ENCODE measurements around the gene LARP4B.

LARP4B gene

DNA sequence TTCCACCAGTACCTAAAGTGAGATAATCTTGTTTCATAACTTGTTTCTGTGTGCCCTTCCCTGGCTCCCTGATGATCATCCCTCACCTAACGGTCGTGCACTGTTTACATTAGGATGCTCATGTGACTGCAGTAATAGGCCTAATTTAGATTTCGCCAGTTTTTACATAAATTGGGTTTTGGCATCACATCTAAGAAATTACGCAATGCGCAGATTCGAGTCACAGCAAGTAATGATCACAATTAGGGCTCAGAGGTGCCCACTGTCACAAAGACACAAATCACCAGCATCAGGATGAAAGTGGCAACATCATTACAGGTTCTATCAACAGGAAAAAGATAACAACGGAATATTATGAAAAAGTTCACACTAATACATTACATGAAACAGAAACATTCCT, 94.7 kb downstream of the LARP4B start:
- DNase-seq (ENCODE audit: low read depth in 1 of 2, low spot score in 1 of 2), result no peak

DNA sequence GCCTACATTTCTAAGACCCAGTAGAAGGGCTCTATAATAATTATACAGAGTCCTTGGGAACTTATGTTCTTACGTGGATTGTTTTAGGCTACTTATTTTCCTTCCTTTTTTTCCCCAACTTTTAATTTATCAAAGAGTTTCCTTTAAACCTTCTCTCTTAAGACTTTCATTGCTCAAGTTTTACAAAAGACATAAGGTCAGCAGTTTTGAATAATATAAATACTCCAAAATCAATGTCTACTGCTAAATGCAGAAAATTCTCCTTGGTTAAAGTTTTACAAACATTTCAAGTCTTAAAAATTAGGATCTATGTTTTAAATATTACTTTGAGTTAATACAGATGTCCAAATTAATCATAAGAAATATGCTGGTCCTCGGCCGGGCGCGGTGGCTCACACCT, 97.0 kb downstream of the LARP4B start:
- DNase-seq (ENCODE audit: low read depth in 1 of 2, low spot score in 1 of 2), result no peak

DNA sequence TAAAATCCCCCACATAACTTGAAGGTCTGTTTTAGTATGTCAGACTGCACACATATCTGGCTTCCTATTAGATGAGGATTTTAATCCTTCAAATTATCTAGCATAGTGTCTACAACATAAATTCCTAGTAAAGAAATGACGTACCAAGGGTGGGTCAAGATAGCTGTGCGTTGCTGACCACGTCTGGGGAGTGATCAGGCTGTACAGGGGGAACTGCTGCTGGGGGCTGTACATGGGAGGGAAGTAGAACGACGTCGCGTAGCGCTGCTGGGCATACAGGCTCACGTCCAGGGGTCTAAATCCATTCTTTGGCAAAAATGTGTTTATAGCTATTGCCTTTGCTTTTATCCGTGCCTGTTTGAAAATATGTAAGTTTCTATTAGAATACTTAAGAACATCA, 102.3 kb downstream of the LARP4B start:
- no peak for DNase-seq (ENCODE audit: low read depth in 1 of 2, low spot score in 1 of 2)

DNA sequence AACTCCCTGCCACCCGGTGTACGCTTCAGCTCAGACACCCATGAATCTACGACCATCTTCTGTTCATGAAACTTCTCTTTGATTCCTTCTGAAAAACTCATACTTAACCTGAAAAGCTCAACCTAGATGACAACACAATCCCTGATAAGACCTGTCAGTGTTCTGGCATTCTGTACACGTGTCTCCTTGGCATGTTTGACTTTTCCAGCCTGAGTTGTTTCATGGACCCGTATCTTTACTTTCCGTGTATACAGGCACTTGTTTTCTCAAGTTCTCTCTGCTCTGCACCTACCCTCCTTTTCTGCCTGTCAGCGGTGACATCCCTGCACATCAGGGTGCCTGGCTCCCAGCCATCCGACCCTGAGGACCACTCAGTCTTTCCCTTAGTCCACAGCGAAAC, 103.3 kb downstream of the LARP4B start:
- no peak for DNase-seq (ENCODE audit: low read depth in 1 of 2, low spot score in 1 of 2)

DNA sequence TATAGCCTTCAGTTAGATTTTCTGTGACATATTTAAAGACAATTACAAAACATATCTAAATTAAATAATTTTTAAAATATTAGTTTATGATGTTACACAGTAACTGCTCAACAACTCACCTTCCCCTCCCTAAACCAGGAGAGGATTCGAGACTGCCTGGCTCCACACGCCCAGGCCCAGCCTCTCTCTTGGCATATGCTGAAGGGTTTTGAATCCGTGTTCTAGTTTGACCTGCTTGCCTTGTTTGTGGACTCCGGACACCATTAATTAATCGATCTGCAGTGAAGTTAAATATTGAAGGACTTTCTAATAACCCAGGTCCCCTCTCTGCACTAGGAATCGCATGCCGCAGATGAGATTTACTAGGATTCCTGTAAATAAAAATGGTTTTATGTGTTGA, 106.6 kb downstream of the LARP4B start:
- no peak for DNase-seq (ENCODE audit: low read depth in 1 of 2, low spot score in 1 of 2)

DNA sequence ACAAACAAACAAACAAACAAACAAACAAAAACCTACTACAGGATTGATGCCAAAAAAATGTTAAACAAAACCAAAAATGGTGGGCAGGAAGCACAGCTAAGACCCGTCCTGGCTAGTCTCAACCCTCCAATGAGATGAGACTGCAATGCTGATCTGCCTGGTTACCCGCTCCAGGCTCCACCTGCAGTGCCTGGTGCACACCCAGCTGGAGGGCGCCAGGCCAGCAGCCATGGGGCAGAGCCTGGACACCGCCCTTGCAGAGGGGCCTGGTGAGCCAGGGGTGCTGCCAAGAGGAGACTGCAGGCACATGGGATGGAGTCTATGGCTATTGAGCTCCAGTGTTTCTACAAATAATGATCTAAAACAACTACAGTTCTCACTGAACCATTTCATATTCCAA, 107.0 kb downstream of the LARP4B start:
- no peak for DNase-seq (ENCODE audit: low read depth in 1 of 2, low spot score in 1 of 2)

DNA sequence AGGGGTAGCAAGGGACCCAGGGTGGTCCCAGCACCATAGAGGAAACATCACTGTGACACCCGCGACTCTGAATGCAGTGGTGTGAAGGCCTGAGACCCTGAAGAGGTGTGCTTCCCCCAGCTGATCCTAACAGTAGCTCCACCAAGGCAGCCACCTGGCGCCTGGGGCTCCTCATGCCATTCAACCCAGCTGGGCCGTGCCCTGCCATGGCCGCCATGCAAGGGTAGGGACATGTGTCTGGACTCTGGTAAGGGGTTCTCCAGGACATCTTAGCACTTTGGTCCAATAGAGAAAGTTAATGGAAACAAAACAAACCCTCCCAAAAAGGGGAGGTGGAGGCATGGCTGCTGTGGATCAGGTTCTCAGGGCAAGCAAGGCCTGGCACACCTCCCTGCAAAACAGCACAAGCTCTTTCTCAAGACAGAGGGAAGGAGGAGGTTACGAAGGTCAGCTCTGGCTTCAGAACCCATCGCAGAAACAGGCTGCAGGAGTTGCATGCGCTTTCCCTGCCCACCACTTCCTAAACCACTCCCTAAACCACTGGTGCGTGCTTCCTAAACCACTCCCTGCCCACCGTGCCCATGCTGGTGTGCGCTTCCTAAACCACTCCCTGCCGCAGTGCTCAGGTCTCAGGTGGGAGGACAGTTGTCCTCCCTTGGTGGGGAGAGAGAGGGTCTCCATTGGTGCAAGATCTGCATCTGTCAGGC, 108.7 kb downstream of the LARP4B start:
- no peak for DNase-seq (ENCODE audit: low read depth in 1 of 2, low spot score in 1 of 2)

DNA sequence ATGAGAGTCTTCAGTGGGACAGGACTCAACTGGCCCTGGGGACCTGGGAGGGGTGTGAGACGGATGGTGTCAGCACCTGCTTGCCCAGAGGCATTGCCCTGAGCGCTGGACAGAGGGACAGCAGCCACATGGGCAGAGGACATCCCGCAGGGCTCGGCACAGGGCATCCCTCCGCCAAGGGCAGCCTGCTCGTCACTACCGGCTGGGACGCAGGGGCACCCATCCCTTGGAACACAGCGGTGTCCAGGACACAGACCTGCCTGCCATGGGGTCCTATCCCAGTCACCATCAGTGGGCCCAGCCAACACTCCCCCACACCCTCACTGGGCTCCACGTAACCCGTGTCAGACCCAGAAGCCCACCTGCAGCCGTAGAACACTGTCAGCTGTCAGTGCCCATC, 109.3 kb downstream of the LARP4B start:
- DNase-seq (ENCODE audit: low read depth in 1 of 2, low spot score in 1 of 2), result no peak

DNA sequence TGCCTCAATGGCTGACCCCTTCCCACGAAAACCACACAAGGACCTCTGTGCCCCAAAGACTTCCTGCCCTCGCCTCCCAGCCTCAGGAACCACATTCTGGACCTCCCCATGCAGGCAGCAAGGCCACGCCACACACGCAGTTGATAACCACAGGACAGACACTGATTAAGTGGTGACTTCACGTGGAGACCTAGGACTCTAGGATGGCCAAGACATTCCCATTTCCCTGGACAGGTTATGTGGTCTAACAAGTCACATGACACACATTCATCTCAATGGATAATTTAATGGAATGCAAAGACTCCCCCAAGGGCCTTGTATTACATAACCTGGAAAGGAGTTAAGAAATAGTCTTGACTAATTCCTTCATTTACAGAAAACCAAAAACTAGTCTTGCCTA, 110.2 kb downstream of the LARP4B start:
- no peak for DNase-seq (ENCODE audit: low read depth in 1 of 2, low spot score in 1 of 2)

DNA sequence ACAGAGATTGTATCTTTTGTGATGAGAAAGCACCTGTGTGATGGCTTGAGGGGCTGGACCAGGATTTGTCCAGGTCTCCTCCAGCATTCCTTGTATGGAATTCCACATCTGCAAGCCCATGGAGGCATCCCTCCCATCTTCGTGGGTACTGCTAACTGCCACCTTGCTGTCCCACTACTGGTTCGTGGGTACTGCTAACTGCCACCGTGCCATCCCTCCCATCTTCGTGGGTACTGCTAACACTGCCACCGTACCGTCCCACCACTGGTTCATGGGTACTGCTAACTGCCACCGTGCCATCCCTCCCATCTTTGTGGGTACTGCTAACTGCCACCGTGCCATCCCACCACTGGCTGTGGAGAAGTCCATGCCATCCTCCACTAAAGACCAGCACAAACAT, 111.7 kb downstream of the LARP4B start:
- DNase-seq (ENCODE audit: low read depth in 1 of 2, low spot score in 1 of 2), result no peak

DNA sequence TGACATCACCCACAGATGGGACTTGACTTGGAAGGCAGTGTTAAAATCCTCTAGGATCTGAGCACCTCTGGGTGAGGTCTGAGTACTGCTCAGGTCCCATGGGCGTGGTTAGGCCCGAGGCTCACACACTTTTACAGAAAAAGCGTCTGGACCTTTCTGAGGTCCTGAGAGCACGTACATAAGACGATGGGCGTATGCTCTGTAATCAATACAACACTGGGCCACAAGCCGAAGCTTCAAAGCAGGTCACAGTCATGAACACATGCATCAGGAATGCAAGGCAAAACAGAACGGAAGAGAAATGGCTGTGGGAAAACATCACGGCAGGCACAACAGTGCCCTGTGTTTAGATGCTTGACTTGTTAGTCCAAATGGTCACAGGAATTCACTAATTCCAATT, 112.2 kb downstream of the LARP4B start:
- no peak for DNase-seq (ENCODE audit: low read depth in 1 of 2, low spot score in 1 of 2)

DNA sequence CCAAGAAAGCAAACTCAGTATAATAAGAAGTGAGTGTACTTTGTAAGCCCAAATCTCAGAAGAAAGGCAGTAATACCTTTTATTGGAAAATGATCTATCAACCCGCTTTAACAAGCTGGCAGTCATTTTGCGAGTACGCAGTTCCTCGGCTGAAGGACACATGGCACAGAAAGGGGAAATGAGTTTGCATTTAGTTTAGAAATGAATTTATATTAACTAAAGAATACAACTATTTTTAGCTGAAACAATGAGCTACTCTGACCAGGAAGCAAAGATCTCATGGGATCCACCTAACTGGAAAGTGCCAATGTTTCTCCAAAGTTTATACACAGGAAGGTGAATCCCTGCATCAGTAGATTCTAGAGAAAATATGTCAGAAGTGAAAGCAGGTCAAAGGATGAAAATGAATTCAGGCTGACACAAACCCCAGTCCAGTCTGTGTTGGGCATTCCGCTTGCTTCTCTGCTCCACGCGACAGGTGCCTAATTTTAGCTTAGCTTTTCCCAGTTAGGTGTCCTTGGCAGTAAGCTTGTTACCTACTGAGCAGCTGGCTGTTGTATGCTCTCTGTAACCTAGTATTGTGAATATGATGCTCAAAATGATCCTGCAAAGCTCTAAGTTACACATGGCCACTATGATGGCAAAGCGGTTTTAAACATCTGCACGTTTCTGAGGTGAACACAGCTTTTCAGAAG, 112.8 kb downstream of the LARP4B start:
- DNase-seq (ENCODE audit: low read depth in 1 of 2, low spot score in 1 of 2), result no peak

DNA sequence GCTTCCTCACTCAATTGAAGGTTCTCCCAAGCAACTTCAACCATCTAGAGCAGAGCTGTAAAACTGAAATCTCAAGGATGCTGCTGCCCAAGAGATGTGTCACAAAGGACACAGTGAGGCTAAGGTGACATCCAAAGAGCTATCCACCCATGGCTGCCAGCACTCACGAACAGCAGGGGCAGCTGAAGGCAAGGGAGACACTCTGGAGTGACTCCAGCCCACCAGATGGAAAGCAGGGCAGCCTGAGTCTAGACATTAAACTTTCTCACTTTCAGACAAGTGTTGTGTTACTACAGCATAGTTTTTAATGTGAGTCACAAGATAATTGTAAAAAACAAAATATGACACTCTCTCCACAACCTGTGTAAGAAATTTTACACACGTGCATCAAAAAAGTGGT, 113.5 kb downstream of the LARP4B start:
- no peak for DNase-seq (ENCODE audit: low read depth in 1 of 2, low spot score in 1 of 2)

DNA sequence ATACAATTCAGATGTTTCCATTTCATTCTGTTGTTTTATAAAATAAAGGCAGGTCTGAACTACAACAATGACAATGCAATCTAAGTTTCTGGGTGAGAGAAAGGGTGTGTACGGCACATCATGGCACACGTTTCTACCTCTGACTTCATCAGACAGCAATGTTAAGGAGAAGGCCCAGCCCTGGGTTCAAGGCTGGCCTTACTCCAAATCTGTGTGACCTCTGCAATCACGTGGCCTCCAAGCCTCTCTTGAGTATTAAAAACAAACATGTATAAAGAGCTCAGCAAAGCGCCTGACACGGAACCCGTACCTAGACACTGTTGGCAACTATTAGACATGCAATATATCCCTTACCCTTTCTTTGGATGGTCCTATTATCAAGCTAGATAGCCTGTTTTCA, 114.1 kb downstream of the LARP4B start:
- no peak for DNase-seq (ENCODE audit: low read depth in 1 of 2, low spot score in 1 of 2)

DNA sequence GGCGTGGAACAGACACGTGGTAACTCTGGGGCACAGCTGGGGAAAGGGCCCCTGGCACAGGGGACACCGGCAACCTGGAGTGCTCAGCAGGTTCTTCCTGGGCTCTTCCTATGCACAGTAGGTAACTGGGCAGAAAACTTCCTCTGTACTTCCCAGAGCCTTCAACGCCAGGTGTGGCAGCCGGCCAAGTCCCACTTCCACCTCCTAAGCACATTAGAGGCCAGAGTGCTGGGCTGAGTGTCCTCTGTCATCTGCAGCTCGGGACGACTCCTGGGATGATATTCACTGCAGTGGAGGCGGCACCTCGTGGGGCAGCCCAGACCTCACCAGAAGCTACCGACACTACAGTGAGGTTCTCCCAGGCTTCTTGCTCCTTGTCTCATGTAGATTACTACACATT, 114.5 kb downstream of the LARP4B start:
- no peak for DNase-seq (ENCODE audit: low read depth in 1 of 2, low spot score in 1 of 2)

DNA sequence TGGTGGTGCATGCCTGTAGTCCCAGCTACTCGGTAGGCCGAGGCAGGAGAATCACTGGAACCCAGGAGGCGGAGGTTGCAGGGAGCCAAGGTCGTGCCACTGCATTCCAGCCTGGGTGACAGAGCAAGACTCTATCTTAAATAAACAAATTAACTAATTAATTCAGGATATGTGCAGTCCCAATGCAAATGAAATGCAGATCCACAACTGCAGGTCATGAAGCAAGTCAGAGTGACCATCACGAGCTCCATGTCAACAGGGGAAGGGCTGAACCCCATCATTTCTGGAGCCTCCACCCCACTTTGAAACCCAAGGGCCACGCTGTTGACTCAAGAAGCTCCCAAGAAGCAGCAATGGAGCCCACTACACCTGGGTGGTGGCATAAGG, 115.4 kb downstream of the LARP4B start:
- DNase-seq (ENCODE audit: low read depth in 1 of 2, low spot score in 1 of 2), result no peak

DNA sequence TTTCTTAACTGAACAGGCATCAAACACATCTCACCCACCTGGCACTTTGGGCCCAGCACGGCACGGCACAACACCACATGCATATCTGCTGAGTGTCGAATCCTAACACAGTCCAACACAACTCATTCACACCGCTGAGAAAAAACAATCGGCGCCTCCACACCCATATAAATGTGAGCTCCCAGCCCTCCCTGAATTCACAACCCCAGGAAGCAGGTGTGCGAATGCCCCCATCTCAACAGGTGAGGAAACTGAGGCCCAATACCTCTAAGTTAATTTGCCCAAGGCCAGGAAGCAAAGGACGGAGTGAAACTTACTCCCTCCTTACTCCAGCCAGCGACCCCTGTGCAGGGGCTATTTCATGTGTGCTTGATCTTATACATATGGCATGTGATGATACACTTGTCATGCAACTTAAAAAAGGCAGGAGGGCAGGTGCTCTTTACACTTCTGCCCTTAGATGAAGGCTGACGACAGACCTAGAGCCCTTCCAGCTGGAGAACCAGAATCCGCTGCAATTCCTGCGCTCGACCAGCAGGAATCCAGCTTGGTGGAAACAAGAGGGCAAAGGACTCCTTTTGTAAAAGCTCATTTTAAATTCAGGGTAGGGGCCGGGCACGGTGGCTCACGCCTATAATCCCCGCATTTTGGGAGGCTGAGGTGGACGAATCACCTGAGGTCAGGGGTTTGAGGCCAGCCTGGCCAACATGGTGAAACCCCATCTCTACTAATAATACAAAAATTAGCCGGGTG, 116.0 kb downstream of the LARP4B start:
- no peak for DNase-seq (ENCODE audit: low read depth in 1 of 2, low spot score in 1 of 2)

DNA sequence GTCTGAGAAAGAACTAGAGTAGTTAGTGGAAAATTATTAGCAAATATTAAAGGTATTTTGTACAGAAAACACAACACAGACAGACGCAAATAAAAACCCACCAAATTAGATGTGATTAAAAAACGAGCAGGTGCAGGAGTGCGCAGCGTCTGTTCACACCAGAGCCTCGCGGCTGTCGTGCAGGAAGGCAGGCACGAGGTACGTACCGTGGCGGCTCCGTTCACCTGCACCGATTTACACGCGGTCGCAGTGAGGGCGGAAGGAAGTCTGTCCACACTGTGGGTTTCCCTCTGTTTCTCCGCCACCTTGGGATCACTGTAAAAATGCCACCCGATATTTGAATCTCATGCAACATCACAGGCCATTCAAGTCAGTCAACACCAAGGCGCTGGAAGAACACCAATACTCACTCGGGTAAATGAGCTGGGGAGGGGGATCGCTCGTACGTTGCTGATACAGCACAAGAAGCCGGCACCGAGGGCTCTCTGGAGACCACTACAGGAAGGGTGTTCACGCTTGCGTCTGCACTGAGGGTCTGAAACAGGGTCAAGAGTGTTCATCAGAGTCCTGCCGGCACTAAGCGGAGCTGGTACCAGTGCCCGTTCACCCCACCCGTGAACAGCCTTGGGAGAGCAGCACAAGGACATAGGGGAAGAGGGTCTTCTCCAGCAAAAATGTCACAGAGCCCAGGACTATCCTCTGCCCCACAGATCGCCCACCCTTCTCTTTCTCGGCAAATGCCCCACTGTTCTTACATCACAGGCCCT, 116.8 kb downstream of the LARP4B start:
- no peak for DNase-seq (ENCODE audit: low read depth in 1 of 2, low spot score in 1 of 2)

DNA sequence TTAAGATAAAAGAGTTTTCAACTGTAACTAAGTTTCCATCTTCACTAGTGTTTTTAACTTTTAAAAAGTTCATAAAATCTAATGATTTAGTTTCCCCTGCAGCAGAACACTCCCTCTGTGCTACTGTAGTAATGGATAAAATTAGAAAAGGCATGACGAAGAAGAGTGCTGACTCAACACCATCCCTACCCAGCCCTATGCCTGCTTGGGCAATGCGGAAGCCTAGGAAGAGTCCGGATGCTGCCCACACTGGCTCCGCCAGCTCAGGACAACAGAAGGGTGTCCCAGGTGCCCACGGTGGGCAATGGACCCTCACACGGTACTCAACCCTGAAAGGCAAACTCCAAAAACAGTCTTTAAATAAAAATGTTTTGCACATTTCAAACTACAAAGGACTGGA, 118.2 kb downstream of the LARP4B start:
- DNase-seq (ENCODE audit: low read depth in 1 of 2, low spot score in 1 of 2), result no peak

DNA sequence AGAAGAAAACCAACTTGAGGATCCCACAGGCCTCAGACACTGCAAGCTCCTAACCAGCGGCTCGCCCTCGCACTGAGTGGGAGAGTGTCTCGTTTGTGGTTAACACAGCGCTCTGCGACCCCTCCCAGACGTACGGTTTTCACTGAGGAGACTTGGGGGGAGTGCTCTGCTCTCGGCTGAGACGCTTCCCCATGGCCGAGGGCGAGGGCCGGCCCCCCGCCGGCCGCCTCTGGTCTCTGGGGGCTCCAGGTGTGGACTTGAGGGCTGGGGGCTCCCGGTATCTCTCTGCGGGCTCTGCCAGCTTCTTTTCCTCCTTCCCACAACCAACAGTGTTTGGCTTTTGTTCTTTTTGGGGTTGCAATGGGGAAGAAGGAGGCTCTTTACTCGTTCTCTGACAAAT, 118.7 kb downstream of the LARP4B start:
- DNase-seq (ENCODE audit: low read depth in 1 of 2, low spot score in 1 of 2), result no peak

DNA sequence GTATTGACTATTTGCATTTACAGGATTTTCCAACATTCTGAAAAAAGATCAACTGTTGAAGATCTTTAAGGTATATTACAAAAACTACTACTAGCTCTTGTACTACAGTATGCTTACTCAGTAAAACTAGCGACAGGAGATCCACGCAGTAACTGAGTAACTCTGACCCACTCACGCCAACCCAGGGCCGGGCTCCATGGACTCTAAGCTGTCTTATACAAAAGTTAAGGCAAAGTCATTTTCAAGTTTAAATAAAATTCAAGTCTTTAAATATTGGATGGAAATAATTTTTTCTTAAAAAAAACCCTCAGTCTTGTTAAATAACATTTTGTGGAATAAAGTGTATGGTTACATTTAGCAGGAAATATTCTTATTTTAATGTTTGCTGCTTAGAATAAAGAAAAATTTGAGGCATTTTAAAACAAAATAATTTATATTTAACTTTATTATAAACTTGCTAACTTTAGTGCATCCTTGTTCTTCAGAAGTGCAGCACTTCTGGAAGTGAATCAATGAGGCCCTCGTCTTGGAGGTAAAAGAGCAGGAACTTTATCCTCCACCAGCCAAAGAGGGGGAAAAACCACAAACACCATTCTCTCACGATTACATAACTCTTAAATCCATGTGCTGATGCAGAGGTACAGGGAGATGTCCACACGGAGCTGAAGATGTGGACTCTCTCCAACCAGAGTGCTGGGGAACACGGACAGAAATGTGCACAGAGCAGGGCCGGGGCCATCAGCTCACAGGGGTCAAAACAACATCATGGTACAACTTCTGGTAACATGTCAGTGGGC, 119.9 kb downstream of the LARP4B start:
- DNase-seq (ENCODE audit: low read depth in 1 of 2, low spot score in 1 of 2), result no peak

All from stimulated activated CD4-positive, alpha-beta T cell treated with anti-CD3 and anti-CD28 coated beads, Interleukin-15, amount 100 ng/mL, for 1 hour (primary cell).